Measurements from ENCODE around the gene ELOB. TPM values are rescaled to one million over a fixed set of nuclear protein-coding genes. Genes with fewer than 3 reads are reported as not detected.

Gene ELOB
- total RNA-seq, 2 donors from 2014 or later: 264 to 272 TPM

- peak; percentile 31 for TF ChIP-seq CTCF (conservative IDR thresholded peaks at IDR 0.05)
- Histone ChIP-seq H3K36me3 (ENCODE audit: control insufficient read depth, insufficient read depth, low read length) (peaks cover 9% of the 10 kb centered on the region), H3K4me1 (ENCODE audit: control insufficient read depth, insufficient read depth, low read length) (peaks cover 5% of the 10 kb centered on the region), H3K9ac (ENCODE audit: extremely low read depth, low read length, poor library complexity, severe bottlenecking) (no peak overlapping the region), H3K27me3 (ENCODE audit: control insufficient read depth, insufficient read depth, low read length, poor library complexity, severe bottlenecking) (peaks cover 2% of the 10 kb centered on the region), H3K9me3 (ENCODE audit: control insufficient read depth, low read length) (no peaks in the 10 kb centered on the region), H3K27ac (ENCODE audit: low read depth, low read length) (no peak overlapping the region), H3K4me3 (ENCODE audit: low read length) (no peak overlapping the region)
- Mint-ChIP-seq H3K4me1 (peaks cover 17% of the 10 kb centered on the region), H3K27ac (no peak overlapping the region), H3K36me3 (ENCODE audit: low read depth) (peaks cover 10% of the 10 kb centered on the region), H3K9me3 (no peaks in the 10 kb centered on the region), H3K27me3 (ENCODE audit: insufficient read depth) (peaks cover 5% of the 10 kb centered on the region), H3K4me3 (peak overlapping the region; percentile 95)
- peak; percentile 53 for DNase-seq
- 89 to 92% methylated on average over 15 to 23 of the region's 23 CpGs for WGBS, 2 experiments (ENCODE audit: insufficient coverage in 1 of 2, insufficient read length in 1 of 2)
Measured at GRCh38 chr16:2779151-2779920, 2.3 kb upstream of the ELOB start.

GRCh38 chr16:2778630-2778958, 1.5 kb upstream of the ELOB start:
- no peak overlapping the region for H3K27ac ChIP-seq (ENCODE audit: low read depth, low read length)
- Mint-ChIP-seq H3K4me3 (peak overlapping the region; percentile 95), H3K36me3 (ENCODE audit: low read depth) (peaks cover 17% of the 10 kb centered on the region), H3K9me3 (no peaks in the 10 kb centered on the region), H3K4me1 (peaks cover 17% of the 10 kb centered on the region), H3K27me3 (ENCODE audit: insufficient read depth) (peaks cover 2% of the 10 kb centered on the region), H3K27ac (peak overlapping the region; percentile 99)
- H3K9me3 ChIP-seq (ENCODE audit: control insufficient read depth, low read length): no peaks in the 10 kb centered on the region
- peaks cover 3% of the 10 kb centered on the region for H3K4me1 ChIP-seq (ENCODE audit: control insufficient read depth, insufficient read depth, low read length)
- peak overlapping the region; percentile 87 for H3K4me3 ChIP-seq (ENCODE audit: low read length)
- WGBS, 2 experiments (ENCODE audit: insufficient coverage in 1 of 2, insufficient read length in 1 of 2): 91 to 96% methylated on average over 11 to 12 of the region's 12 CpGs
- H3K9ac ChIP-seq (ENCODE audit: extremely low read depth, low read length, poor library complexity, severe bottlenecking): peak overlapping the region; percentile 100
- no peaks in the 10 kb centered on the region for H3K27me3 ChIP-seq (ENCODE audit: control insufficient read depth, insufficient read depth, low read length, poor library complexity, severe bottlenecking)
- TF ChIP-seq CTCF (conservative IDR thresholded peaks at IDR 0.05): no peak
- peaks cover 17% of the 10 kb centered on the region for H3K36me3 ChIP-seq (ENCODE audit: control insufficient read depth, insufficient read depth, low read length)
- no peak for DNase-seq

GRCh38 chr16:2777903-2778629, 986 bp upstream of the ELOB start:
- H3K36me3 ChIP-seq (ENCODE audit: control insufficient read depth, insufficient read depth, low read length): peaks cover 22% of the 10 kb centered on the region
- H3K4me1 ChIP-seq (ENCODE audit: control insufficient read depth, insufficient read depth, low read length): no peaks in the 10 kb centered on the region
- no peaks in the 10 kb centered on the region for H3K27me3 ChIP-seq (ENCODE audit: control insufficient read depth, insufficient read depth, low read length, poor library complexity, severe bottlenecking)
- H3K27ac Mint-ChIP-seq: peak overlapping the region; percentile 99
- peak overlapping the region; percentile 99 for H3K27ac ChIP-seq (ENCODE audit: low read depth, low read length)
- WGBS, 2 experiments (ENCODE audit: insufficient coverage in 1 of 2, insufficient read length in 1 of 2): 25 to 47% methylated on average over 9 to 27 of the region's 27 CpGs
- DNase-seq: peak; percentile 70
- no peaks in the 10 kb centered on the region for H3K9me3 Mint-ChIP-seq
- peak overlapping the region; percentile 100 for H3K9ac ChIP-seq (ENCODE audit: extremely low read depth, low read length, poor library complexity, severe bottlenecking)
- H3K4me3 Mint-ChIP-seq: peak overlapping the region; percentile 95
- peaks cover 15% of the 10 kb centered on the region for H3K4me1 Mint-ChIP-seq
- peak overlapping the region; percentile 87 for H3K4me3 ChIP-seq (ENCODE audit: low read length)
- no peak for TF ChIP-seq CTCF (conservative IDR thresholded peaks at IDR 0.05)
- H3K36me3 Mint-ChIP-seq (ENCODE audit: low read depth): peaks cover 23% of the 10 kb centered on the region
- H3K9me3 ChIP-seq (ENCODE audit: control insufficient read depth, low read length): no peaks in the 10 kb centered on the region
- peaks cover 2% of the 10 kb centered on the region for H3K27me3 Mint-ChIP-seq (ENCODE audit: insufficient read depth)

Data from endodermal cell (in vitro differentiated cells).